GM18499 (cell line): Measurements from ENCODE around the gene TEAD1.

Source experiments
- ATAC-seq: cut with Tn5 transposase; IDR thresholded peaks from one replicate; pipeline ENCODE4 v1.9.1; 2021; ENCODE audit warnings: moderate number of reproducible peaks; ENCODE audit not compliant: insufficient read depth, unreplicated experiment

TEAD1 gene

DNA sequence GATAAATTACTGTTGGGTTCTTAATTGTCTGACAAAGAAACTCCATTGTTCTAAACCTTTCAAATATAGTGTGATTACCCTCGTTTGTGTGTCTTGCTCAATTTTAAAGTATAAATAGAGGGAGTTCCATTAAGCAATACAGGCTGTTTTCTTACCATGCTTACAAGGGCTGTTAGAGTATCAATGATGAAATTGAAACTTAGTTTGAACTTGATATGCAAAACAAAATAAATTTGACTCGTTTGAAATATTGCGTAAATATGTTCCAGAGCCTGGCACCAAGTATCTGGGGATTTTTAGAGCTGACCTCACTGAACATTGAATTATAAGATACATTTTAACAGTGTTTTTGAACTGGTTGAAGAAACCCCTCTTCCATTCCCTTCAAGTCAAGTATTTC lies 31.7 kb downstream of the TEAD1 start:
- no peak for ATAC-seq

DNA sequence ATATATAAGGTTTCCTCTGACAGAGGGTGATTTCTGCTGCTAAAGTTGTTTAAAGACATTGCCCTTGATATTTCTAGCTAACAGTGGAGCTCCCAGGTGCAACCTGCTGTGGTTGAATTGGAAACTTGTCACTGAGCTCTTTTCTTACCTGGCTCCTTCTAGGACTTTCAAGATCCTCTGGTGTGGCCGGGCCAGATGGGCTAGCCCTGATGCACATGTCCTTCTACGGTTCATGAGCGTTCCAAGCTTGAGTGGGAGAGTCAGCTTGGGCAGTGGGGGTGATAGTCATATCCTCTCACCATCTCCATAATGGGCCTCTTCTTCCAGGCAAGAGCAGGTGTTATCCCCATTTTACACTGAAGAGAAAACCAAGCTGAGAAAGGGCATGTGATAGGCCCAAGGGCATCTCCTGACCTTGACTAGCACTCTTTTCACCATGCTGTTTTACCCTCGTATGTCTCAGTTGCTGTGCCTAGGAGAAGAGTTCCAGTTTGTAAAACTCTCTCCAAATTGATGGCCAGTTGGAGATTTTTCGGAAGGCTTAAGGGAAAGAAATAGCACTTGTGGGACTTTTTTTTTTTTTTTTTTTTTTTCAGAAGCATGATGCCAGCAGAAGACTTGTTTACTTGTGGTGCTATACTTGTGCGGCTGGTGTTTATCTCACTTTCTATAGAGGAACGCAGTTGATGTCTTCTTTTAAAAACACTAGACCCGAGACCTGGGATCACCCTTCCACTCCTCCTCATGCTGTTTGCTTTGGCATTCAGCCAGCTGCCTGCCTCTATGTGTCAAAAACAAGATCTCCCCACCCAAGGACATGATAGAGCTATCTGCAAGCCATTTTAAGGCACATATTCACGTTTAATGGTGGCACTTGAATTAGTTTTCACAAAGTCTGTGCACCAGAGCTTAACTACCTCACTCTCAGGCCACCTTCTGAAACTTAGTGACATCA lies 32.6 kb downstream of the TEAD1 start:
- ATAC-seq, result no peak

GRCh38 chr11:12707500-12707880 lies 33.3 kb downstream of the TEAD1 start:
- no peak for ATAC-seq

DNA sequence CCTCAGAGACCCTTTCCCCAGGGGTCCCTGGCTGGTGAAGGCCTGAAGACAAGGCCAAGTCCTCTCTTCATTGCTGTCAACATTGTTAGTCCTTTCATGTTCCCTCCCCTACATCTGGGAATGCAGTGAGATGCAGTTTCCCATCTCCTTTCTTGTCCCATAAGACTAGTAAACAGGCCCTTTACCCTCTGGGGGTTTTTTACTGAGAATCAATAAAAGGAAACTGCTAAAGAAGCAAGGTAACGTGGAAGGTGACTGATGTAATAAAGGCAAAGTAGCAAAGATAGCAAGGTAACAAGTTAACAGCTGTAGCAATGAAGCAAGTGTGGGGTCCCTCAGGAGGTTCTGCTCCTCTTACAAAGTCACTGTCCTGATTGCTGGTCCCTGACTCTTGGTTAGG lies 37.3 kb downstream of the TEAD1 start:
- ATAC-seq, result no peak

DNA sequence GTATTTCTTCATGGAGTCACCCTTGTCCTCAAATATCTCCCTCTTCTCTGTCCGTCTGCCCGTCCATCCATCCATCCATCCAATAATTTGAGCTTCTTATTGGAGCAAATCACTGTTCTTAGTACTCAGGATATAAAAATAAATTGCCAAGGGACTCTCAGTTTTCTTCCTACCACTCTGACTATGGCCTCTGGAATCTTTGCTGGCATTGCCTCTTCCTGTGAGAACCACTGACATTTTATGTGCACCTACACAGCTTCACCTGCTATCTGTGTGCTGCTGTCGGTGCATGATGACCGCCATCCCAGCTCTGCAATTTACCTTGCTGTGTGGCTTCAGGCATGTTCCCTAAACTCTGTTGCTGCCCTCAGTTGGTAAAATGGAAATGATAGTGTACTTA lies 37.9 kb downstream of the TEAD1 start:
- ATAC-seq, result no peak

DNA sequence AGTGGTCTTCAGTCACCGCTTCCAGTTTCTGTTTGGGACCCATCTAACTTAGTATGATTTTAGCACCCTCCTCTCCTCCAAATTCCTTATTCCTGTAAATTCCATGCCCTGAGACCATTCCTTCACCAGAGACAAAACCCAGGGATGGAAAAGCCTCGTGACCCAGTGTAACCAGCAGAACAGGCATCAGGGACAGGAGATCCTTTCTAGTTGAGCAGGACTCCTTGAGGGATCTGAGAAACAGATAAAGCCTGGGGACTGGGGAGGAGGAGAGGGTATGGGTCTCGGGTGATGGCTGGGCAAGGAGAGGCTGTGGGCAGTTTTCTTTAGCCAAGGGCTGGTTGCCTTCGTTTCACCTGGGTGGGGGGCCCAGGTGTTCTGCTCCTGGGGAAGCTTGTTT lies 40.9 kb downstream of the TEAD1 start:
- ATAC-seq, result no peak

- no peak for ATAC-seq
These were observed 41.7 kb downstream of the TEAD1 start for GRCh38 chr11:12715941-12716340.

DNA sequence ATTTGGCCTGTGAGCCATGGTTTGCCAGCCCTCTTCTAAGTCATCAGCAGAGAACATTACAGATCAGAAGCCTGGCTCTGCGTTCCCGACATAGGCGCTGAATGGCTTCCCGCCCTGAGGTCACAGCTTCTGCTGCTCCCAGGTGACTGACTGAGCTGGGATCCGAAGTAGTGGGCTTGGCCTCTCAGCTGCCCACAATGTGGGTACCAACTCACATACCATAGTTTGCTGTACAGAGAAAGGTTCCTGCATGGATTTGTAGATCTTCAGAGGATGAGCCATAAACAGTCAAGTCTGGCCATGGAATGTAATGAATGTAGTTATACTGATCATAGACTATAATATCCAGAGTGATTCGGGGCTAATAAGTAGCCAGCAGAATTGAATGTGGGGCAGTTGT lies 42.6 kb downstream of the TEAD1 start:
- no peak for ATAC-seq

GRCh38 chr11:12717851-12718291 lies 43.6 kb downstream of the TEAD1 start:
- peak; percentile 87 for ATAC-seq

DNA sequence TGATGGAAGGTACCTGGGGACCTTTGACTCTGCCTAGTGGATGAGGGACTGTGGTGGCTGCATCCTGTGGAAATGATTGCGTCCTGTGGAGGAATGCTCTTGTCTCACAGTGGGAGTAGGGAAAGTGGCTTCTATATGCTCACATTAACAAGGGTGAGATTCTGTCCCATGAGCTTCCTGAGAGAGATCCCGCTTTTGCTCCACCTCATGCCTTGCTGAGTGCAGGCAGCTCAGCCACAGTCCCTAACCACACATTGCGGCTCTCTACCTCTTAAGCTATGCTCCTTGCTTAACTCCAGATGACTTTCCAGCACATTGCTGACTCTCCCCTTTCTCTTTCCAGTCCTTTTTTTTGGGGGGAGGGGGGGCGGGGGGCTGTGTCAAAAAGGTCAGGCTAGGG lies 45.0 kb downstream of the TEAD1 start:
- no peak for ATAC-seq

DNA sequence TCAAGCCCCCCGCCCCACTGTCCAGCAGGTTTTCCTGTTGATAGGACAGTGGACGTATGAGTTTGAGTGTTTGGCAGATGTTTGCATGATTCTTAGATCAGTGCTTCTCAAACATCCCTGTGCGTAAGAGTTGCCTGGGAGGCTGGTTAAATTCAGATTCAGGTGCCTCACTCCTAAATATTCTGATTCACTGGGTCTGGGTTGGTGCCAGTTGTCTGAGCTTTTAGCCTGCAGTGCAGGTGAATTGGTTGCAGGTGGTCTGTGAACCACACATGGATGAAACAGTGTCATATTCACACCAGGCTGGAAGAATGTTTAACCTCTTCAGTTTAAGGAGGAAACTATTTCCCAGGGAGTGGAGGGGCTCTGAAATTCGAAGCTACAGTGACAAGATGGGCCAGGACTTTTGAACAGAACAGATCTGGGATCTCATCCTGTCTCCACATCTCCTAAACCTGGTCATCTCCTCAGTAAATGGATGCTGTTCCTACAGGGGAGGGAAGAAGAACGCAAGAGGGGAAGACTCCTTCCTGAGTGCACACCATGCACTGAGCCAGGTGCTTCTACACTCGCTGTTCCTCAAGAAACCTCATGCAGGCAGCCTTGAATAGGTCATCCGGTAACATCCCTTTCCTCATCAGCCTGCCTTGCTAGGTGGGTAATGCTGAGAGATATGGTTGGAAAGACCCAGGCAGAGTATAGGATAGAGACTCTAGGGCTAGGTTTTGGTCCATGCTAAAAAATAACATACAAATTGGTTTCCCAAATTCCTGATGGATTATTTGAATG lies 47.8 kb downstream of the TEAD1 start:
- no peak for ATAC-seq

GRCh38 chr11:12723421-12724300 lies 49.4 kb downstream of the TEAD1 start:
- ATAC-seq, result no peak

- no peak for ATAC-seq
These were observed 50.3 kb downstream of the TEAD1 start for GRCh38 chr11:12724301-12725054.

- ATAC-seq, result no peak
These were observed 51.0 kb downstream of the TEAD1 start for GRCh38 chr11:12725055-12725862.

DNA sequence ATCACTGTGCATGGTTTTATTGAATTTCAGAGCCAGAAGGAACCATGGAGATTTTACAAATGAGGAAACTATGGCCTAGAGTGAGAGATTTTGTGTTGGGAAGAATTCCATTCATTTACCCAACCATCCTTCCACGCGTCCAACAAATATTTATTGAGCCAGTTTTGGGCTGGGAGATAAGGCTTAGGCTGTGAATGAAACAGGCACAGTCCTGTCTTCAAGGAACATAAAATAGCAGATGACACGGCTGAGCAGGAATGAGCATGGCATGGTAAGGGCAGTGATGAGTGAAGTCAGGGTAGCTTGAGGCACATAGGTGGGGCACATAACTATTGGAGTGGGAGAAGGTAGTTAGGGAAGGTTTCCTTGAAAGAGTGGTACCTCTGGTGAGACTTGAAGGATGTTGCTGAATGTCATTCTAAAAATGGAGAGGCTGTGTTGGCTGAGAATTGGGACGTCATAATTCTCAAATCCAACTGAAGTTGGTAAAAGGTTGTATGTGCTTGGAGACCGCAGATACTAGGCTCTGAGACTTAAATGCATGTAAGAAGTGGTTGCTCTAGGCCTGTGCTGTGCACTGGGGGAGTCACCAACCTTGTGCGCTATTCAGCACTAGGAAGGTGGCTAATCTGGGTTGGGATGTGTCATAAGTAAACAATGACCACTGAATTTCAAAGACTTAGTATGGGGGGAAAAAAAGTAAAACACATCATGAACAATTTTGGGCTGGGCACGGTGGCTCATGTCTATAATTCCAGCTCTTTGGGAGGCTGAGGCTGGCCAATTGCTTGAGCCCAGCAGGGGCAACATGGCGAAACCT lies 51.9 kb downstream of the TEAD1 start:
- ATAC-seq, result no peak

DNA sequence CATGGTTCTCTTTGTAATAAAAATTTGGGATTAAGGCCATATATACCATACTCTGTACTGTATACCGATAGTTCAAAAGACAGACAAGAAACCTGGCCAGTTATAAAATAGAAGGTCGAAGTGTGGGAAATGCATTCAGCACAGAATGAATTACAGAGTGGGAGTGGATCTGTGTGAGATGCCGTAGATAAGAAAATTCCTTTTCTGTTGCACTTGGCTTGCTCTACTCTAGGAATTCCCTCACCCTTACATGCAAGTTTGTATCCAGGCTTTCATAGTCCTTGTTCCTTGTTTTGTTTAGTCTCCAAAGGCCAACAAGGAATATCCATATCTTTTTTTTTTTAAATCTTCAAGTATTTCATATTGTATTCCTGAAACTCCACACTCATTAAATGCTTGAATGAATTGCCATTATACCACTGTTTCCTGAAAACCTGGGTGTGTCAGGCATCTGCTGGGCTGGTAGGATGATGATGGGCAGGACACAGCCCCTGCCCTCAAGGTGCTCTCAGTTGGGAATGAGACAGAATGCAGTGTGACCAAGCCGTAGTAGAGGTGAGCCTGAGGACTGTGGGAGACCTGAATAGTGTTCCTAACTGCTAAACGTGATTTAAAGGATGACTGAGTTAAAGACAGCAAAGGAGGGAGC lies 53.5 kb downstream of the TEAD1 start:
- no peak for ATAC-seq

GRCh38 chr11:12728417-12728816 lies 54.2 kb downstream of the TEAD1 start:
- ATAC-seq, result no peak

DNA sequence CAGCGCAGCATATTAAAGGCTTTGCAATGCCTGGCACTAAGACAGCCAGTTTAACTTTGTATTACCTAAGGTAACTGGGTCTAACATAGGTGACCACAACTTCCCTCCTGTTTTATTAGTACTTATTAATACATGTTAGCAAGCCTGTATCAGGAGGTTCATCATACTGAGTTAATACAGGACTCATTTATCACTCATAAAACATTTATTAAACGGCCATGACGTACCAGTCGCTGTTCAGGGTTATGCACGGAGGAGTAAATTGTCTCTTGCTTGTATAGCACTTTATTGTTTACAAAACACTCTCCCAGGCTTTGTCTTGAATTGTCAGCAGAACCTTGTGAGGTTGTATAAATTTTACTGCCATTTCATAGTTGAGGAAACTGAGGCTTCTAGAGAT lies 55.7 kb downstream of the TEAD1 start:
- no peak for ATAC-seq
